Cardiac muscle cell (in vitro differentiated cells and primary cell): ENCODE measurements around the gene GORASP2. TPM values are rescaled to one million over a fixed set of nuclear protein-coding genes. Genes with fewer than 3 reads are reported as not detected.

Source experiments
- DNase-seq, 2 donors: peaks; one replicate each; pipeline versions ENCODE4 v3.0.0 to v3.0.0-alpha.2; 2010 to 2017; ENCODE audit warnings: low read depth in 1 of 2, low spot score in 1 of 2
- H3K27ac ChIP-seq: fragments of 200-600 bp; sonication (generic); 2 replicates; pipeline ENCODE4 v1.5.1; 2016
- H3K27me3 ChIP-seq: fragments of 200-600 bp; sonication (generic); 2 replicates; pipeline ENCODE4 v1.6.0; 2016; ENCODE audit warnings: control low read depth
- H3K36me3 ChIP-seq: fragments of 200-600 bp; sonication (generic); 2 replicates; pipeline ENCODE4 v1.5.1; 2016; ENCODE audit warnings: control low read depth
- H3K4me1 ChIP-seq: fragments of 200-600 bp; sonication (generic); 2 replicates; pipeline ENCODE4 v1.8.1; 2017; ENCODE audit warnings: low read depth, mild to moderate bottlenecking, mixed run types
- H3K4me3 ChIP-seq: fragments of 200-600 bp; sonication (generic); 2 replicates; pipeline ENCODE4 v1.5.1; 2016; ENCODE audit warnings: mild to moderate bottlenecking
- H3K9me3 ChIP-seq: fragments of 200-600 bp; sonication (generic); 2 replicates; pipeline ENCODE4 v1.5.1; 2017; ENCODE audit warnings: low read depth, mild to moderate bottlenecking, control low read depth
- CTCF ChIP-seq: IDR thresholded peaks from 2 replicates; pipeline ENCODE4 v1.5.1; 2012; ENCODE audit warnings: low read depth, mild to moderate bottlenecking, low read length
- polyA plus RNA-seq: library from polyadenylated mRNA; unstranded; fragments of >200 nt; fragmentation: Nextera tagmentation; extraction: Ambion mirVana; gene quantifications from 2 replicates; pipeline ENCODE4 v1.2.1, GENCODE V29; 2016
- total RNA-seq: library from RNA; depleted of rRNA; stranded (reverse); fragments of >200 nt; gene quantifications from 2 replicates; pipeline ENCODE4 v1.2.3, GENCODE V29; 2016

Gene GORASP2
- total and polyA plus RNA-seq, 2 experiments from 2014 or later: 59.4 to 114 TPM

GRCh38 chr2:170973225-170973491, 44.1 kb downstream of the GORASP2 start:
- no peak for TF ChIP-seq CTCF
- Histone ChIP-seq H3K36me3 (peaks cover under 1% of the 10 kb centered on the region), H3K4me3 (peak overlapping the region; percentile 47), H3K9me3 (no peaks in the 10 kb centered on the region), H3K4me1 (no peaks in the 10 kb centered on the region), H3K27me3 (no peaks in the 10 kb centered on the region), H3K27ac (no peak overlapping the region)
- no peak for DNase-seq

- Histone ChIP-seq H3K4me3 (peak overlapping the region; percentile 47), H3K9me3 (no peaks in the 10 kb centered on the region), H3K27me3 (no peaks in the 10 kb centered on the region), H3K4me1 (no peaks in the 10 kb centered on the region), H3K27ac (no peak overlapping the region), H3K36me3 (no peaks in the 10 kb centered on the region)
- peak; percentile 86 to 91 for DNase-seq
- TF ChIP-seq CTCF: peak; percentile 73
Measured at GRCh38 chr2:170973492-170974303, 44.6 kb downstream of the GORASP2 start.

GRCh38 chr2:170974304-170974993, 45.4 kb downstream of the GORASP2 start:
- no peak for TF ChIP-seq CTCF
- Histone ChIP-seq H3K4me3 (no peak overlapping the region), H3K9me3 (no peaks in the 10 kb centered on the region), H3K36me3 (no peaks in the 10 kb centered on the region), H3K4me1 (no peaks in the 10 kb centered on the region), H3K27me3 (no peaks in the 10 kb centered on the region), H3K27ac (no peak overlapping the region)
- DNase-seq: peak in 1 of 2 donors; percentile 37

GRCh38 chr2:170975127-170975942, 46.3 kb downstream of the GORASP2 start:
- TF ChIP-seq CTCF: no peak
- Histone ChIP-seq H3K4me1 (no peaks in the 10 kb centered on the region), H3K9me3 (no peaks in the 10 kb centered on the region), H3K27ac (no peak overlapping the region), H3K36me3 (no peaks in the 10 kb centered on the region), H3K4me3 (no peak overlapping the region), H3K27me3 (no peaks in the 10 kb centered on the region)
- DNase-seq: no peak

- Histone ChIP-seq H3K4me3 (no peak overlapping the region), H3K4me1 (no peaks in the 10 kb centered on the region), H3K27ac (no peak overlapping the region), H3K27me3 (no peaks in the 10 kb centered on the region), H3K9me3 (no peaks in the 10 kb centered on the region), H3K36me3 (no peaks in the 10 kb centered on the region)
- DNase-seq: no peak
- no peak for TF ChIP-seq CTCF
Measured at GRCh38 chr2:170975943-170976270, 46.9 kb downstream of the GORASP2 start.
